Lung (tissue), 12 donors: ENCODE results near the gene GABRR2. TPM values are rescaled to one million over a fixed set of nuclear protein-coding genes. Genes with fewer than 3 reads are reported as not detected.
A peak's percentile ranks its signal among the peaks of the same experiment; 100 is the strongest.
"Not testable (repeated sequence)": the region's sequence is repeated elsewhere in the genome, so short reads cannot be mapped to it uniquely, and the experiment has no call there.

Experiments
- ATAC-seq: fragments of 200-7000 bp; cut with Tn5 transposase; one replicate; pipeline ENCODE4 v1.9.1; 2020; ENCODE audit warnings: moderate number of reproducible peaks; ENCODE audit not compliant: insufficient read depth, low FRiP score
- DNase-seq, 3 donors: peaks; one replicate each; pipeline ENCODE4 v3.0.0-alpha.2; 2013 to 2017
- H3K27ac ChIP-seq, 2 donors: one replicate each; pipeline ENCODE4 v1.5.1; 2013; ENCODE audit warnings: mild to moderate bottlenecking in 2 of 2, moderate library complexity in 2 of 2, control low read depth in 1 of 2, inconsistent platforms in 1 of 2, low read depth in 1 of 2, low read length in 1 of 2
- H3K27me3 ChIP-seq, 3 donors: one replicate each; pipeline ENCODE4 v1.5.1; 2013; ENCODE audit warnings: low read length in 2 of 3; ENCODE audit not compliant: control insufficient read depth in 3 of 3, insufficient read depth in 3 of 3
- H3K36me3 ChIP-seq, 4 donors: one replicate each; pipeline ENCODE4 v1.5.1; 2013; ENCODE audit warnings: low read length in 4 of 4, mild to moderate bottlenecking in 1 of 4, moderate library complexity in 1 of 4; ENCODE audit not compliant: control insufficient read depth in 4 of 4, insufficient read depth in 4 of 4
- H3K4me1 ChIP-seq, 5 donors: one replicate each; pipeline ENCODE4 v1.5.1; 2013; ENCODE audit warnings: low read length in 5 of 5, mild to moderate bottlenecking in 2 of 5, moderate library complexity in 1 of 5; ENCODE audit not compliant: control insufficient read depth in 5 of 5, insufficient read depth in 5 of 5
- H3K4me3 ChIP-seq: one replicate; pipeline ENCODE4 v1.5.1; 2013; ENCODE audit warnings: mild to moderate bottlenecking, control low read depth, moderate library complexity
- H3K9ac ChIP-seq, 2 donors: one replicate each; pipeline ENCODE4 v1.5.1; 2013; ENCODE audit warnings: low read length in 2 of 2, control low read depth in 1 of 2; ENCODE audit not compliant: insufficient read depth in 1 of 2
- H3K9me3 ChIP-seq, 4 donors: one replicate each; pipeline ENCODE4 v1.5.1; 2013; ENCODE audit warnings: low read length in 3 of 4, mild to moderate bottlenecking in 1 of 4, moderate library complexity in 1 of 4; ENCODE audit not compliant: control insufficient read depth in 4 of 4, insufficient read depth in 3 of 4
- WGBS, 2 donors: extraction: QIAGEN DNeasy Blood & Tissue Kit; methylation state at CpG; one replicate each; pipeline ENCODE4 v1.1.7; 2013; 5-methylcytosine and 5-hydroxymethylcytosine counted together
- polyA plus RNA-seq, 2 donors: library from polyadenylated mRNA; stranded (reverse); fragments of 200-250 nt; gene quantifications; one replicate each; pipeline ENCODE4 v1.2.1, GENCODE V29; 2013
- total RNA-seq, 2 donors: library from RNA; depleted of rRNA in 1 of 2; stranded (reverse); fragments of >200 nt in 1 of 2; gene quantifications; one replicate each; pipeline ENCODE4 v1.2.1, GENCODE V29; 2014 to 2021
- TF ChIP-seq, protein P1 (sequence below): IDR thresholded peaks from 2 replicates; pipeline ENCODE4 v1.5.1; 2012; ENCODE audit warnings: mild to moderate bottlenecking; ENCODE audit errors: control extremely low read depth, extremely low read depth
- donor health status: control.
- donor health status: control.
- donor health status: Bipolar disorder and iron deficiency.
- donor health status: healthy.
- donor health status: DM: yes; HTN: yes; CAD: no.

The GABRR2 gene
- total and polyA plus RNA-seq, 4 donors = 0.33 to 1.5 (median 1.4) TPM

- peak; percentile 78 for ATAC-seq
- H3K4me3 ChIP-seq = no peak overlapping the region
Measured at GRCh38 chr6:89297695-89298351, 17.3 kb downstream of the GABRR2 start.

GRCh38 chr6:89295981-89296380 is 19.1 kb downstream of the GABRR2 start:
- no peak for ATAC-seq

More at GRCh38 chr6:89297695-89298351, 17.3 kb downstream of the GABRR2 start:
- H3K27ac ChIP-seq = no peak overlapping the region
- no peak overlapping the region for H3K9ac ChIP-seq
- 22 to 43% methylated on average over 12 of the region's 12 CpGs for WGBS, 2 donors
- H3K9me3 ChIP-seq = peaks cover 0 to 5% (median 0%) of the 10 kb centered on the region in 4 donors
- no peaks in the 10 kb centered on the region for H3K36me3 ChIP-seq
- TF ChIP-seq, protein P1, sequence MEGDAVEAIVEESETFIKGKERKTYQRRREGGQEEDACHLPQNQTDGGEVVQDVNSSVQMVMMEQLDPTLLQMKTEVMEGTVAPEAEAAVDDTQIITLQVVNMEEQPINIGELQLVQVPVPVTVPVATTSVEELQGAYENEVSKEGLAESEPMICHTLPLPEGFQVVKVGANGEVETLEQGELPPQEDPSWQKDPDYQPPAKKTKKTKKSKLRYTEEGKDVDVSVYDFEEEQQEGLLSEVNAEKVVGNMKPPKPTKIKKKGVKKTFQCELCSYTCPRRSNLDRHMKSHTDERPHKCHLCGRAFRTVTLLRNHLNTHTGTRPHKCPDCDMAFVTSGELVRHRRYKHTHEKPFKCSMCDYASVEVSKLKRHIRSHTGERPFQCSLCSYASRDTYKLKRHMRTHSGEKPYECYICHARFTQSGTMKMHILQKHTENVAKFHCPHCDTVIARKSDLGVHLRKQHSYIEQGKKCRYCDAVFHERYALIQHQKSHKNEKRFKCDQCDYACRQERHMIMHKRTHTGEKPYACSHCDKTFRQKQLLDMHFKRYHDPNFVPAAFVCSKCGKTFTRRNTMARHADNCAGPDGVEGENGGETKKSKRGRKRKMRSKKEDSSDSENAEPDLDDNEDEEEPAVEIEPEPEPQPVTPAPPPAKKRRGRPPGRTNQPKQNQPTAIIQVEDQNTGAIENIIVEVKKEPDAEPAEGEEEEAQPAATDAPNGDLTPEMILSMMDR = no peak
- H3K4me1 ChIP-seq = peaks cover 0 to 6% (median 0%) of the 10 kb centered on the region in 5 donors
- no peaks in the 10 kb centered on the region for H3K27me3 ChIP-seq
- peak in 1 of 3 donors; percentile 19 for DNase-seq

GRCh38 chr6:89295116-89295515 is 20.0 kb downstream of the GABRR2 start:
- 82 to 86% methylated on average over 1 of the region's 1 CpG for WGBS, 2 donors
- not testable (repeated sequence) for H3K4me3 ChIP-seq, DNase-seq, H3K36me3 ChIP-seq, H3K27ac ChIP-seq, ATAC-seq, H3K27me3 ChIP-seq, H3K4me1 ChIP-seq, H3K9ac ChIP-seq, H3K9me3 ChIP-seq

More at GRCh38 chr6:89295981-89296380, 19.1 kb downstream of the GABRR2 start:
- DNase-seq = no peak
- no peaks in the 10 kb centered on the region for H3K27me3 ChIP-seq
- H3K36me3 ChIP-seq = no peaks in the 10 kb centered on the region
- TF ChIP-seq, protein P1 = no peak
- H3K4me3 ChIP-seq = no peak overlapping the region
- no peak overlapping the region for H3K9ac ChIP-seq
- H3K27ac ChIP-seq = no peak overlapping the region
- H3K4me1 ChIP-seq = peaks cover 0 to 6% (median 0%) of the 10 kb centered on the region in 5 donors
- 94 to 97% methylated on average over 2 of the region's 2 CpGs for WGBS, 2 donors
- H3K9me3 ChIP-seq = no peaks in the 10 kb centered on the region

DNA sequence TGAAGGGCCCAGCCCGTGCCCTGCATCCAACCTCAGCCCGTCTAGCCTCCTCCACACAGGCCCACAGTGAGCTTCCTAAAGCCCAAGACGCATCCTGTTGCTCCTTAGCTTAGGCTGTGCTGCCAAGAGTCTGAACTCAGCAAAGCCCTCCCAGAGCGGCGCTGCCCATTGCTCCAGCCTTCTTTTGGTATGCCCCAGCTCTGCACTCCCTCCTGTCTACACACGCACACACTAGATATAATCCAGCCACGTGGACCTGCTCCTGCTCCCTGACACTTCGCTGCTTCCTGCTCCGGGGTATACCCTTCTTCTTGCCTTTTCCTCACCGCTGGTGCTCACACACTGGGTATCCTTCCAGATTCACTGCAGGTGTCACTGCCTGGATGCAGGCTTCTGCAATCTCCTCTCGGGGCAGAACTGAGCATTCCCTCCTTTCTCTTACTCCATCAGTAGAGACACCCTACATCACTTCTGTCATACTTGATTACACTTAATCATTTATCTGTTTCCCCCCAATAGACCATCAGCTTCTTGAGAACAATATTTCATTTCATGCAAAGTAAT is 23.8 kb downstream of the GABRR2 start:
- ATAC-seq (no peak), DNase-seq (no peak)
- 90 to 91% methylated on average over 11 of the region's 11 CpGs for WGBS, 2 donors
- TF ChIP-seq, protein P1 = no peak
- Histone ChIP-seq H3K4me3 (no peak overlapping the region), H3K27me3 (no peaks in the 10 kb centered on the region), H3K36me3 (no peaks in the 10 kb centered on the region), H3K9me3 (no peaks in the 10 kb centered on the region), H3K9ac (no peak overlapping the region), H3K27ac (no peak overlapping the region), H3K4me1 (peaks cover 0 to 1% (median 0%) of the 10 kb centered on the region in 5 donors)
